Right lobe of liver (tissue), 4 donors: ENCODE measurements around the gene PRKACA.

Experiments
- POLR2A ChIP-seq: fragments of 450-650 bp; IDR thresholded peaks from one replicate; pipeline ENCODE4 v1.6.1; 2017; ENCODE audit warnings: antibody characterized with exemption, mild to moderate bottlenecking
- TF ChIP-seq, protein P1 (sequence below), 4 donors: fragments of 200-600 bp in 3 of 4; fragments of 450-650 bp in 1 of 4; IDR thresholded peaks; one replicate each; pipeline versions ENCODE4 v1.5.1 to v1.8.0; 2016 to 2022; ENCODE audit warnings: antibody characterized with exemption in 4 of 4, mild to moderate bottlenecking in 2 of 4
- donor health status: DM: no; HTN: no; CAD: no.
- donor health status: DM: no; HTN: no; CAD: no.
- donor health status: DM: no; HTN: yes; CAD: no.

DNA sequence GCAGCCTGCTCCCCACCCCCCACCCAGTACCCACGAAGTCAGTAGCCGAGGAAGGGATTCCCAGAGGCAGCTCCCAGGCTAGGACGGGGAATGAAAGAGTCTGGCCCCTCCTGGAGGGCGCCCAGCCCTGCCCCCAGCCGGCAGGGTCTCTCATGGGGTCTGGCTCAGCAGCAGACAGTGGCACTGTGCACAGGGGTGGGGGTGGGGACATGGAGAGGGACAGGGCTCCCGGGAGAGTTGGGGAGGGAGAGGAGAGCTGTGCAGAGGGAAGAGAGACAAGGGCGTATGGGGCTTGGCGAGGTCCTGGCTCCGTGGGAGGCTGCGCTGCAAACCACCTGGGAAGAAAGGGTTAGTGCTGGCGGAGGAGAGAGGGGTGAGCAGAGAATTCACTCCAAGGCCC, 46.5 kb upstream of the PRKACA start:
- TF ChIP-seq, protein P1, sequence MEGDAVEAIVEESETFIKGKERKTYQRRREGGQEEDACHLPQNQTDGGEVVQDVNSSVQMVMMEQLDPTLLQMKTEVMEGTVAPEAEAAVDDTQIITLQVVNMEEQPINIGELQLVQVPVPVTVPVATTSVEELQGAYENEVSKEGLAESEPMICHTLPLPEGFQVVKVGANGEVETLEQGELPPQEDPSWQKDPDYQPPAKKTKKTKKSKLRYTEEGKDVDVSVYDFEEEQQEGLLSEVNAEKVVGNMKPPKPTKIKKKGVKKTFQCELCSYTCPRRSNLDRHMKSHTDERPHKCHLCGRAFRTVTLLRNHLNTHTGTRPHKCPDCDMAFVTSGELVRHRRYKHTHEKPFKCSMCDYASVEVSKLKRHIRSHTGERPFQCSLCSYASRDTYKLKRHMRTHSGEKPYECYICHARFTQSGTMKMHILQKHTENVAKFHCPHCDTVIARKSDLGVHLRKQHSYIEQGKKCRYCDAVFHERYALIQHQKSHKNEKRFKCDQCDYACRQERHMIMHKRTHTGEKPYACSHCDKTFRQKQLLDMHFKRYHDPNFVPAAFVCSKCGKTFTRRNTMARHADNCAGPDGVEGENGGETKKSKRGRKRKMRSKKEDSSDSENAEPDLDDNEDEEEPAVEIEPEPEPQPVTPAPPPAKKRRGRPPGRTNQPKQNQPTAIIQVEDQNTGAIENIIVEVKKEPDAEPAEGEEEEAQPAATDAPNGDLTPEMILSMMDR (IDR thresholded peaks at IDR 0.05), result no peak
- TF ChIP-seq POLR2A, result no peak
